Measurements from ENCODE around the gene DTNBP1.

DNA sequence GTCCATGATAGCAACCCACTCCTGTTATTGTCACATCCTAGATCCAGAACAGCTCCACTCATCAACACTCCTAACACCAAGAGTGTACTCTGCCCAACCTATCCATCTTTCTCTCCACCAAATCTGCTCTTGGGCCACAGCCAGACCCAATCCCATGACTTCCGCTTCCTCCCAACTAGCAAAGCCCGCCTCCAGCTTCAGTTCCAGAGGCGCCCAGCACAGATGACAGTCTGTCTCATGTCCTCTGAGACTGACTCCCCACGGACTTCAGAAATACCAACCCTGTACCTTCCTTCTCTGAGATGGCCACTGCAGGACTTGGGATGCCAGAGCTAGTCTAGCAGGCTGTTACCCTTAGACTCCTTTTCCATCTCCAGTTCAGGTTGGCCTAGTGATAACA is 48.6 kb downstream of the DTNBP1 start:
- TF ChIP-seq, protein P1, sequence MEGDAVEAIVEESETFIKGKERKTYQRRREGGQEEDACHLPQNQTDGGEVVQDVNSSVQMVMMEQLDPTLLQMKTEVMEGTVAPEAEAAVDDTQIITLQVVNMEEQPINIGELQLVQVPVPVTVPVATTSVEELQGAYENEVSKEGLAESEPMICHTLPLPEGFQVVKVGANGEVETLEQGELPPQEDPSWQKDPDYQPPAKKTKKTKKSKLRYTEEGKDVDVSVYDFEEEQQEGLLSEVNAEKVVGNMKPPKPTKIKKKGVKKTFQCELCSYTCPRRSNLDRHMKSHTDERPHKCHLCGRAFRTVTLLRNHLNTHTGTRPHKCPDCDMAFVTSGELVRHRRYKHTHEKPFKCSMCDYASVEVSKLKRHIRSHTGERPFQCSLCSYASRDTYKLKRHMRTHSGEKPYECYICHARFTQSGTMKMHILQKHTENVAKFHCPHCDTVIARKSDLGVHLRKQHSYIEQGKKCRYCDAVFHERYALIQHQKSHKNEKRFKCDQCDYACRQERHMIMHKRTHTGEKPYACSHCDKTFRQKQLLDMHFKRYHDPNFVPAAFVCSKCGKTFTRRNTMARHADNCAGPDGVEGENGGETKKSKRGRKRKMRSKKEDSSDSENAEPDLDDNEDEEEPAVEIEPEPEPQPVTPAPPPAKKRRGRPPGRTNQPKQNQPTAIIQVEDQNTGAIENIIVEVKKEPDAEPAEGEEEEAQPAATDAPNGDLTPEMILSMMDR (IDR thresholded peaks at IDR 0.05) = no peak
- TF ChIP-seq POLR2A (IDR thresholded peaks at IDR 0.05) = no peak
